Stomach (tissue), 4 donors: ENCODE results near the gene DEF6.

Experiments used
- EP300 ChIP-seq: sonication (generic); formaldehyde crosslinking; IDR thresholded peaks from one replicate; pipeline ENCODE4 v1.6.1; 2017; ENCODE audit warnings: antibody characterized with exemption
- TF ChIP-seq, protein P1 (sequence below), 7 experiments: fragments of 450-650 bp in 4 of 7; fragments of 200-600 bp in 3 of 7; sonication (generic) in 3 of 7; IDR thresholded peaks; one replicate each; pipeline ENCODE4 v1.5.1; 2016 to 2019; ENCODE audit warnings: antibody characterized with exemption in 7 of 7, control low read depth in 2 of 7, mild to moderate bottlenecking in 1 of 7

DNA sequence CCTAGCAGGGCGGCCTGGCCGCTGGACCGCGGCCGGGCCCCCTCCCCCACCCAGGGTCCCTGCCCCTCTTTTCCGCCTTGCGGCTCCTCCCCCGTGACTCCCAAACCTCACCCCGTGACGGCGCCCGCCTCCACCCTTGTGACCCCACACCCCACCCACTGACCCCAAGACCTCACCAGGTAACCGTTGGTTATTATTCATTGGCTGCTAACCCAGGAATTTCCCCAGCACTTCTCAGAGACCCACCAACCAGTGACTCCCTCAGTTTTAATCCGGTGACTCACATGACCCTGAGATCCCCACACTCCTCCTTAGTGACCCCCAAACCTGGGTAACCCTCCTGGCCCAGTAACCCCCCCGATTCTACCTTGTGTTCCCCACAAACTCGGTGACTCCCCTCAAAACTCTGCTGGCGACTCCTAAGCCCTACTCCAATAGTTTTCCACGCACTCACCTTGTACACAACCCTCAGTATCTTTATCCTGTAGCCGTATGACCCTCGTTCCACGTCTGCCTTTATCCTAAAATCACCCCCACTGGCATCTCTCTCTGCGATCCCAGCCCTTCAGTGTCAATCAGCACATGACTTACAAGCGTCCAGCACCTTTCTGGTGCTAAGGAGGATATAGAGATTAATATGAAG lies 37.5 kb upstream of the DEF6 start:
- TF ChIP-seq, protein P1, sequence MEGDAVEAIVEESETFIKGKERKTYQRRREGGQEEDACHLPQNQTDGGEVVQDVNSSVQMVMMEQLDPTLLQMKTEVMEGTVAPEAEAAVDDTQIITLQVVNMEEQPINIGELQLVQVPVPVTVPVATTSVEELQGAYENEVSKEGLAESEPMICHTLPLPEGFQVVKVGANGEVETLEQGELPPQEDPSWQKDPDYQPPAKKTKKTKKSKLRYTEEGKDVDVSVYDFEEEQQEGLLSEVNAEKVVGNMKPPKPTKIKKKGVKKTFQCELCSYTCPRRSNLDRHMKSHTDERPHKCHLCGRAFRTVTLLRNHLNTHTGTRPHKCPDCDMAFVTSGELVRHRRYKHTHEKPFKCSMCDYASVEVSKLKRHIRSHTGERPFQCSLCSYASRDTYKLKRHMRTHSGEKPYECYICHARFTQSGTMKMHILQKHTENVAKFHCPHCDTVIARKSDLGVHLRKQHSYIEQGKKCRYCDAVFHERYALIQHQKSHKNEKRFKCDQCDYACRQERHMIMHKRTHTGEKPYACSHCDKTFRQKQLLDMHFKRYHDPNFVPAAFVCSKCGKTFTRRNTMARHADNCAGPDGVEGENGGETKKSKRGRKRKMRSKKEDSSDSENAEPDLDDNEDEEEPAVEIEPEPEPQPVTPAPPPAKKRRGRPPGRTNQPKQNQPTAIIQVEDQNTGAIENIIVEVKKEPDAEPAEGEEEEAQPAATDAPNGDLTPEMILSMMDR (IDR thresholded peaks at IDR 0.05): no peak
- TF ChIP-seq EP300: no peak
